SH-SY5Y (cell line): ENCODE measurements around the gene BTBD9.
A peak's percentile ranks its signal among the peaks of the same experiment; 100 is the strongest.

ENCODE experiments used
- GATA2 ChIP-seq: IDR thresholded peaks from 2 replicates; pipeline ENCODE4 v1.6.1; 2011; ENCODE audit warnings: mild to moderate bottlenecking, low read depth, low read length
- GATA3 ChIP-seq: IDR thresholded peaks from 2 replicates; pipeline ENCODE4 v1.6.1; 2011; ENCODE audit warnings: low read depth, mild to moderate bottlenecking, low read length, moderate library complexity

BTBD9 gene

DNA sequence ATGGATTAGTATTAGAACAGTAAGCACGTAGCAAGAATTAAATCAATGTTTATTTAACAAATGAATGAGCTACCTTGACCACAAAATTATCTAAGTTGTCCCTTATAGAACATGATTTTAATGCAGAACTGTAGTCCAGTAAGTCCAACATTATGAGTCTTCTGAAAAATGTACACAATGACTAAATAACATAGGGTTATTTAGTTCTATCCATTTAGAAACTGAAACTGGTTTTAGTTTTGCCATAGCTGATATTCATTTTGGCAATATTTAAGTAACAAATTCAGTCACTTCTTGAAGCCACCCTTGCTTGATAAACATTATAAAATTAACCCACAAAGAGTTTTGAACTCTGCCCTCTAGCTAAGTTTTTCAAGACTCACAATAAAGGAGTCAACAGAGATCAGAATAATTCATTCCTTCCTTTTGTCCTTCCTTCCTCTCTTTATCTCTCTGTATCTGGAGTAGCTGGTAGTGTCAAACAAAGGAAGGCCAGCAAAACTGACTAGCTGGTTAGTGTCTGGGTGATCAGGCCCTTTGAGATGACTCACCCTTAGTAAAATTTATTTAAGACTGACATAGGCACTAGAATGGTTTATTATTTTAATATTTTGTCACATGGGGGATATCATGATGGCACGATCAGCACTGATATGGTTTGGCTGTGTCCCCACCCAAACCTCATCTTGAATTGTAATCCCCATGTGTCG, 115.1 kb downstream of the BTBD9 start:
- no peak for TF ChIP-seq GATA2
- TF ChIP-seq GATA3: no peak

DNA sequence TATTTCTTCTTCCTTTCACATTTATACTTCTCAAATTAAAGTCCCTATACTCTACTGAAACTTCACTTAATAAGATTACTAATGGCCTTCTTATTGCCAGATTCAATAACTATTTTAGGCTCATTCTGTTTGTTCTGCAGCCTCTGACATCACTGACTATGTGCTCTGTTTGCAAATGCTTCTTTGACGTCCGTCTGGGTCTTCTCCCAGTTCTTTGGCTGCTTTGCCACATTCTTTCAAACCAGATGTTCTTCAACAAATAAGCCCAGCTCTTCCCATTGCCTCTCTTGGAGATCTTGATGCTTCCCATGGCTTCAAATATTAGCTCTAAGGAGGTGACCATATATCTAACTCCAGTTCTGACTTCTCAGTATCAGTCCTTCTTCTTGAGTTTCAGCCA, 117.4 kb downstream of the BTBD9 start:
- TF ChIP-seq GATA3 (no peak), GATA2 (no peak)

DNA sequence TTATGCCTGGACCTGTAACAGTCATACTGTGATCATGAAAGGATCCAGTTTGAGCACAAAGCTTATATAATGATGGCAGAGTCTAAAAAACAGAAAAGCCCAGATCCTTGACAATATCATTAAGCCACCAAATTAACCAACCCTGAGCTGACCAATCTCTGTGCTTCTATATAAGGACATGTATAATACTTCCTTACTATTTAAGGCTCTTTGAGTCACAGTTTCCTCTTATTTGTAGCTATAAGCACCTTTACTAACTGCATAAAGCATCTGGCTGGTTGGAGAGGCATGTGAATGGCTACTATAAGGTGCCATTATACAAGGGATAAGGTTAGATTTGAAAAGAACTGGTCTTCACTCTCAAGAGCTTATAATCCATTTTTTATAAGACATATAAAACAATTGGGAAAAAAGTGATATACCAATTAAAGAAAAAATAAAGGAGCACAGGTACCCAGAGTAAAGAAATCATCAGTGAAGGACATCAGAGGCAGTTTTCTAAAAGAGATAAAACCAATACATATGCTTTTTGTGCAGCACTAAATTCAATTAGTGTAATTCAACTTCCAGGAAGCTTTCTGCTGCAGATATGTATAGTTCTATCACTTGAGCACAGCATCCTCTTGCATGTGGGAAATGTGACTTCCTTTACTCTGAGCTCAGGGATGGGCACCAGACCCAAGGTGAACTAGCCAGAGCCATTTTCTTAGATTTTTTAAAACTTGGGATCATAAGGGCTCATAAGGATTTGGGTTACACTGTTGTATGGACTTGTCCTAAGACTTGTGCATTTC, 121.0 kb downstream of the BTBD9 start:
- TF ChIP-seq GATA2 (peak; percentile 32; the same call in 1 of the 2 replicates), GATA3 (0 out of 2 replicates have a peak, but pooled peaks have one; percentile 18)

DNA sequence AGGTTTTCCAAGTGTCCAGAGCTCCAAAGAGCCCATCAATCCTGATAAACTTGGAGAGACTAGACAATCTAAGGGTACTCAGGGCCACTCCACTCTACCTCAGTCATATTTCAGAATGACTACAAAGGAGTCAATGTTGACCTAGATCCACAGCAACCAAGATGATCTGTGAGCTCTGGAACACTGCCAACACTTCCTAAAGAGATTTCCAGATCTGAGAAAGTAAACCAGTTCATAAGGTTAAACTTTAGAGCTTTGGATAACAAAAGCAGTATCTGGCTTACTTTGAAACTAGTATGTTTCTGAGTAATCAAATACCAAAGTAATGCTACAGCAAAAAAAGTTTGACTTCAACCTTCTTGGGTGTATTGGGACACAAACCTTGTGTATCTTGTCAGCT, 122.7 kb downstream of the BTBD9 start:
- TF ChIP-seq GATA2: no peak
- TF ChIP-seq GATA3: no peak

DNA sequence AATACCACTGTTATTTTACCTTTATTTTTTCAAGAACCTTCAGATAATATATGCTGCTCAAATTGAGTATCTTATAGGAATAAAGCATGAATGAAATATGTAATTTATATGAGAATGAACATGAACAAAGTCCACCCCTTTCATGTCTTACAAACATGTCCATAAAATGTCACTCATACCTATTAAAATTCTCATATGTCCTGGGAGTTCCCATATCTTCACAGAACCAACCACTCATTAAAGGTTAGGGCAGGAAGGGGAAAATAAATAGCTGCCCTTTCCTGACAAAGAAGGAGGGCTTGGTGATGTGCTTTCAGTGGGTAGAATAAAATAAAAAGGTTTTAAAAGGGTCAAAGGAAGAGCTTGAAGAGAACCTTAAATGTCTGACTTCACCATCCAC, 125.3 kb downstream of the BTBD9 start:
- TF ChIP-seq GATA2: no peak
- no peak for TF ChIP-seq GATA3

DNA sequence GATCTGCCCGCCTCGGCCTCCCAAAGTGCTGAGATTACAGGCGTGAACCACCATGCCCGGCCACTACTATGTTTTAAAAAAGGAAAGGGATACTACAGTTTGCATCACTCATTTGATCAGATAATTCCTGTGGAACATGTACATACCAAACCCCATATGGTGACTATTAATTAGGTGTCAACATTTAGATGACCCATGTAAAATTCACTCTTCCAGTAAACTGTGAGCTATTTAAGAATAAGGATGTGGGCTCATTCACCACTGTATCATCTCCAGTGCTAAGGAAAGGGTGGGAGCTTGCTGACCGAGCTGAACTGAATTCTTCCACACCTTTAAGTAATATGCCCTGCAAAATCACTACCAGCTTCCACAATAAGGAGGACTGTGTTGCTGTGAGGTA, 127.5 kb downstream of the BTBD9 start:
- TF ChIP-seq GATA3: no peak
- TF ChIP-seq GATA2: no peak

DNA sequence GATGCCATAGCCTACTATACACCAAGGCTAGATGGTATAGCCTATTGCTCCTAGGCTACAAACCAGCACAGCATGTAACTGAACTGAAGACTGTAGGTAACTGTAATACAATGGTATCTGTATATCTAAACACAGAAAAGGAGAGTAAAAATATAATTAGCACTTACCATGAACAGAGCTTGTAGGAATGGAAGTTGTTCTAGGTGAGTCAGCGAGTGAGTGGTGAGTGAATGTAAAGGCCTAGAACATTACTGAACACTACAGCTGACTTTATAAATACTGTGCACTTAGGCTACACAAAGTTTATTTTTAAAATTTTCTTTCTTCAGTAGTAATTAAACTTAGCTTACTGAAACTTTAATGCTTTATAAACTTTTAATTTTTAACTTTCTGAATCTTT, 129.5 kb downstream of the BTBD9 start:
- TF ChIP-seq GATA2: no peak
- TF ChIP-seq GATA3: no peak

DNA sequence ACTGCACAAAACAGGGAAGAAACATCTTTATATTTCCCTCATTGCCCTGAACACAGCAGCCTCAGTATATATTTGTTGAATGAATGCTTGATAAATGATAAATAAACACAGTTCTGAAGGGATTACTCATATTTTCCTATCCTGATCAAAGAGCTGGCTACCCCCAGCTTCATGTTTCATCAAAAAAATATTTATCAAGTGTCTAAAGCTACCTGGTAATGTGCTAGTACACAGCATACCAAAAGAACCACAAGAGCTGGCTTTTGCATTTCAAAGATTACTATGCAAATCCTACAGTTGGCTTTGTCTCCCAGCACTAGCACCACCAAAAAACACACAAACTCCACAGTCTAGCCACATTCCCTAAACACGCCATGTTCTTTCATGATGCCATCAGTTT, 130.0 kb downstream of the BTBD9 start:
- TF ChIP-seq GATA3: no peak
- no peak for TF ChIP-seq GATA2

DNA sequence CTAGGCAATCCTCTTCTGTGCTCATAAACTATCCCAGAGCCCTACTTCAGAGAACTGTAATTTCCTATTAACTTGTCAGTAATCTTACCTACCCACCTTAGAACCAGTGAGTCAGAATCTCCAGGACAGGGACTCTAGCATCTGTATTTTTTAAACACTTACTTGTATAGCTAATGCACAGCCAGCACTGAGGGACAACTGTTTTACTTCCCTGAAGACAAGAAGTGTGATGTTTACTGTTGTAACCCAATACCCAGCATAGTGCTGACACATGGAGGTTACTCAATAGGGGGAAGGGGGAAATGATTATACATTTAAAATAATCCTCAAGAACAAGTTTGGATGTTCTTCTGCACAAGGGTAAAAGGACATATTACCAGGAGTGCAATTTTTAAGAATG, 130.8 kb downstream of the BTBD9 start:
- no peak for TF ChIP-seq GATA2
- no peak for TF ChIP-seq GATA3

DNA sequence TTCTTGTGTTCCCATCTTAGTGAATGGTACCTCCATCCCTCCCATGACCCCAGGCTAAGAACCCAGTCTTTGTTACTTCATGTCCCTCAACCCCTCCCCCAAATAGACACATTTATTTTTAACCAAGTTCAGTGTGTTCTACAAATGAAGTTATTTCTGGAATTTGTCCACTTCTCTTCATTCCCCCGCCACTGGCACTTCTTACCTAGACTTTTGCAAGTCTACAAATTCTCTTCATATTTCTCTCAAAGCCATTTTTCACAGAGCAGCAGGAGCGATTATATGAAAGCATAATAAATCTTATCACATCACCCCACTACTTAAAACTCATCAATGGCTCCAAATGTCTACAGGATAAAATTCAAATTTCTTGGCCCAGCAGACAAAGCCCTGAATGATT, 131.4 kb downstream of the BTBD9 start:
- TF ChIP-seq GATA2: no peak
- no peak for TF ChIP-seq GATA3

DNA sequence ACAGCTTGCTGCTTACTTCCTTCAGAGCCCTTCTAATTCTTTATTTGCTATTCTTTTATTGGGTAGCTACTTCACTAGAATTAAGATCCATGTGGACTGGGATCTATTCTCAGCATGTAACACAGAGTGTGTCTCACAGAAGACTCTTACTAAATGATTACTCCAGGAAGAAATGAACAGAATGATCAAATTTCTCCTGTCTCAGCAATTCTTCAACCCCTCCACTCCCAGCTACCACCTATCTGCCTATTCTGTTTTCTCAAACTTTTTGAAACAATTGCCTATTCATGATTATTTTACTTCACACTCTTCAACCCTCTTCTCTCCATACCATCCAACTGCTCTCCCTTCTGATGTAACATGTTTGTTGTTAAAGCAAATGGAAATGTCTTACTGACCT, 132.6 kb downstream of the BTBD9 start:
- TF ChIP-seq GATA3 (no peak), GATA2 (no peak)

DNA sequence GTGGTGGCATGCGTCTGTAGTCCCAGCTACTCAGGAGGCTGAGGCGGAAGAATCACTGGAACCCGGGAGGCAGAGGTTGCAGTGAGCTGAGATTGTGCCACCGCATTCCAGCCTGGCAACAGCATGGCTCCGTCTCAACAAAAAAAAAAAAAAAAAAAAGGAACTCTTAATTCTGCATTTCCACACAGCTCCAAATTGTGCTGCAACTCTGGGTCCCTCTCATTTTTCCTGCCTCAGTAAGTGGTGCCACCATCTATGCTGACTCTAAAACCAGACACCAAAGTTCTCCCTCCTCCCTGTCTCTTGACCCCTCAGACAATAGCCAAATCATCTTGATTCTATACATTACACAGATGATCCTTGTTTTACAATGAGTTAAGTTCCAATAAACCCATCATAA, 133.9 kb downstream of the BTBD9 start:
- TF ChIP-seq GATA2 (no peak), GATA3 (no peak)

DNA sequence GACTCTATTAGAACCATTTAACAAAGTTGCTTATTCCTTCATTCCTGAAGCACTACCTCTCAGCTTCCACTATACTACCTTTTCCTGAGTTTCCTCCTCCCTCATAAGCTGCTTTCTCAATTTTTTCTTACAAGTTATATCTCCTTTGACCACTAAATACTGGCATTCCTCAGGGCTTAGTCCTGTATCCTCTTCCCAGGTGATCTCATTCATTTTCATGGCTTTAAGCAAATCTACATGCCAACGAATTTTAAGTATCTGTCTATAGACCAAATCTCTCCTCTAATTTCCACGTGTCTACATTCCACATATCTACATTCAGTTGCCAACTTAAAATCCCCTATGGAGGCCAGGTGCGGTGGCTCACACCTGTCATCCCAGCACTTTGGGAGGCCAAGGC, 134.7 kb downstream of the BTBD9 start:
- TF ChIP-seq GATA3: no peak
- TF ChIP-seq GATA2: no peak

DNA sequence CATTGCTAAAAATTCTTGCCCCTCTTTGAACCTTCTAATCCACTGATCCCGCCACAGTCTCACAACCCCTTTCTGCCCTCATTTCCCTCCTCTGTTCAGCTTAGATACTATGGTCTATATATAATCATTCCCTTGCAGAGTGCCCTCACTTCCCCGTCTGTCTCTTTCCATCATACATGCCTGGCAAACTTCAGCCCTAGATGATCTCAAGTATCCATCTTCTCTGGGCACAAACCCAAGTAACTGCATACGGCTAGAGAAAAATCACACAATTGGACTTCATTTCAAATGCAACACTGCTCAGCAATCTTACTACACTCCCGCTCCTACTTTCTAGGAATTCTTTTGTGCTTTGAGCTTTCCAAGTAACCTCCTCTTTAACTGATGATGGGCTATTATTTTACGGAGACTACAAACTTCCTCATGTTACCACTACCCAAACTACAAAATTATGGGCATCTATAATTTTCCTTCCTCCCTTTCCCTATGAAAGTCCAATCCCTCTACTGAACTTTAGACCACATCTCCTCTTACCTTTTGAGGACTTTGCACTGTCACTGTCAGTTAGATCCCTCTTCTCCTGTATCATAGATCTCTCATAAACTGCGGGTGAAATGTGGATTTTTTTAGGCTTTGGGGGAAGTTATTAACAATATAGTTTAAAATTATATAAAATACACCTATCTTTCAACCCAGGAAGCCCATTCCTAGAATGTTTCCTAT, 135.6 kb downstream of the BTBD9 start:
- TF ChIP-seq GATA2 (no peak), GATA3 (no peak)

DNA sequence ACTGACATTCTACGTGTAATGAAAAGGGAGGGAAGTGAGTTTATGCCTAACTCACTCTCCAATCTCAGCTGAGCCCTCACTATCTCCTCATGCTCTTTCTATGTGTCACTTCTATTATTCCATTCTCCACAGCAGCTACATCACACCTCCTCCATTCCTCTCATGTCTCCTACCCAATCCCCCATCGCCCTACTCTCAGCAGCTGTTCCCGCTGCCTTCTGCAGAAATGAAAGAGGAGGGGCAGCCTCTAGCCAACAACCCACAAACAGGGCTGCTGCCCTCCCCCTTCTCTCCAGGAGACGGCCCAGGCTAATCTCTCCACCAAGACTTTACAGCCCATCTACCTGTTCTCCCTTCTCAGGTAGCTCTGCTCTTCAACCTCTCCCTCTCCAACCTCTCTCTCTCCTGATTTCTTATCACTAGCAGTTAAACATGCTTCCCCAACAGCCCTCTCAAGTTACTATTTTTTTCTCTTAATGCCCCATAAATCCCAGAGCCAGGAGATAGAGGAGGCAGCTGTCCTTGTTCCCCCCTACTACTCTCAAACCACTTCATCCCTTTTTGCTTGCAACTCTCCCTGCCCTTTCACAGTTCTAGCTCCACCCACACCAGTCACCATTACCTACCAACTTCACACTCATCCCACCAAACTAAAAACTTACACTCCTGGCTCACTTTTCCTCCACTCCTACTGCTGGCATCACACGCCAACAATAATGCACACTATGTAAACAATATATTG, 136.5 kb downstream of the BTBD9 start:
- TF ChIP-seq GATA3: no peak
- TF ChIP-seq GATA2: no peak
